Smooth muscle cell (in vitro differentiated cells): ENCODE results near the gene MLIP. TPM values are rescaled to one million over a fixed set of nuclear protein-coding genes. Genes with fewer than 3 reads are reported as not detected.

ENCODE experiments used
- DNase-seq: peaks from one replicate; lab custom pipeline; 2025; ENCODE audit not compliant: unreplicated experiment; lab: John Stamatoyannopoulos, UW
- H2AFZ ChIP-seq: fragments of 200-600 bp; sonication (generic); 2 replicates; pipeline ENCODE4 v1.6.0; 2016; ENCODE audit warnings: antibody characterized with exemption, low read depth, mild to moderate bottlenecking
- H3F3A ChIP-seq: fragments of 200-600 bp; sonication (generic); 2 replicates; pipeline ENCODE4 v1.6.0; 2017; ENCODE audit warnings: antibody characterized with exemption, low read depth
- H3K27ac ChIP-seq: fragments of 200-600 bp; sonication (generic); 2 replicates; pipeline ENCODE4 v1.5.1; 2016; ENCODE audit warnings: low read depth, mild to moderate bottlenecking
- H3K27me3 ChIP-seq: fragments of 200-600 bp; sonication (generic); 2 replicates; pipeline ENCODE4 v1.6.1; 2016; ENCODE audit warnings: low read depth, mild to moderate bottlenecking
- H3K36me3 ChIP-seq: fragments of 200-600 bp; sonication (generic); 2 replicates; pipeline ENCODE4 v1.5.1; 2016; ENCODE audit warnings: low read depth
- H3K4me1 ChIP-seq: fragments of 200-600 bp; sonication (generic); 2 replicates; pipeline ENCODE4 v1.5.1; 2016; ENCODE audit warnings: low read depth
- H3K4me2 ChIP-seq: fragments of 200-600 bp; sonication (generic); 2 replicates; pipeline ENCODE4 v1.6.0; 2016; ENCODE audit warnings: mild to moderate bottlenecking
- H3K4me3 ChIP-seq: fragments of 200-600 bp; sonication (generic); 2 replicates; pipeline ENCODE4 v1.5.1; 2016; ENCODE audit warnings: mild to moderate bottlenecking
- H3K79me2 ChIP-seq: fragments of 200-600 bp; sonication (generic); 2 replicates; pipeline ENCODE4 v1.6.0; 2016; ENCODE audit warnings: low read depth, mild to moderate bottlenecking
- H3K9ac ChIP-seq: fragments of 200-600 bp; sonication (generic); 2 replicates; pipeline ENCODE4 v1.6.0; 2016; ENCODE audit warnings: low read depth
- H3K9me3 ChIP-seq: fragments of 200-600 bp; sonication (generic); replicated peaks from 2 replicates; pipeline ENCODE4 v1.5.1; 2016; ENCODE audit warnings: low read depth
- H4K20me1 ChIP-seq: fragments of 200-600 bp; sonication (generic); 2 replicates; pipeline ENCODE4 v1.6.0; 2016; ENCODE audit warnings: low read depth
- CTCF ChIP-seq: fragments of 200-600 bp; sonication (generic); IDR thresholded peaks from 2 replicates; pipeline ENCODE4 v1.5.1; 2017; ENCODE audit warnings: borderline replicate concordance, mild to moderate bottlenecking, antibody characterized with exemption; ENCODE audit not compliant: insufficient read depth, poor library complexity, severe bottlenecking
- WGBS: methylation state at CpG from one replicate; pipeline ENCODE4 v1.1.7; 2016; ENCODE audit warnings: low lambda C conversion rate; 5-methylcytosine and 5-hydroxymethylcytosine counted together
- polyA plus RNA-seq: library from polyadenylated mRNA; unstranded; fragments of >200 nt; fragmentation: Nextera tagmentation; extraction: Ambion mirVana; gene quantifications from 2 replicates; pipeline ENCODE4 v1.2.1, GENCODE V29; 2016
- total RNA-seq: library from RNA; depleted of rRNA; stranded (reverse); fragments of >200 nt; gene quantifications from 2 replicates; pipeline ENCODE4 v1.2.3, GENCODE V29; 2014

The MLIP gene
- total and polyA plus RNA-seq, 2 experiments from 2014 or later = not detected

- Histone ChIP-seq H4K20me1 (no peaks in the 10 kb centered on the region), H2AFZ (peak overlapping the region; percentile 70), H3K79me2 (no peaks in the 10 kb centered on the region), H3K4me2 (no peak overlapping the region), H3K4me3 (no peak overlapping the region), H3K9me3 (no peaks in the 10 kb centered on the region), H3K27ac (peak overlapping the region; percentile 75), H3K9ac (no peak overlapping the region), H3K4me1 (no peaks in the 10 kb centered on the region), H3K36me3 (no peaks in the 10 kb centered on the region), H3K27me3 (no peaks in the 10 kb centered on the region), H3F3A (peaks cover 11% of the 10 kb centered on the region)
- WGBS = 84% methylated on average over 3 of the region's 3 CpGs
- TF ChIP-seq CTCF = no peak
- DNase-seq = no peak
Observed at GRCh38 chr6:54192993-54193392, 81.8 kb downstream of the MLIP start.

GRCh38 chr6:54193560-54193959 lies 82.3 kb downstream of the MLIP start:
- Histone ChIP-seq H2AFZ (peak overlapping the region; percentile 70), H3K4me1 (no peaks in the 10 kb centered on the region), H3K27ac (peak overlapping the region; percentile 75), H3K9ac (no peak overlapping the region), H3K27me3 (no peaks in the 10 kb centered on the region), H3K4me2 (peak overlapping the region; percentile 65), H3K9me3 (no peaks in the 10 kb centered on the region), H4K20me1 (no peaks in the 10 kb centered on the region), H3K4me3 (no peak overlapping the region), H3F3A (peaks cover 11% of the 10 kb centered on the region), H3K79me2 (no peaks in the 10 kb centered on the region), H3K36me3 (no peaks in the 10 kb centered on the region)
- 7% methylated on average over 3 of the region's 3 CpGs for WGBS
- TF ChIP-seq CTCF = no peak
- DNase-seq = no peak

GRCh38 chr6:54194067-54194466 lies 82.8 kb downstream of the MLIP start:
- DNase-seq = no peak
- Histone ChIP-seq H3K4me1 (no peaks in the 10 kb centered on the region), H3K9ac (no peak overlapping the region), H3K36me3 (no peaks in the 10 kb centered on the region), H3K27ac (peak overlapping the region; percentile 75), H3K4me2 (peak overlapping the region; percentile 65), H3K27me3 (no peaks in the 10 kb centered on the region), H3K9me3 (no peaks in the 10 kb centered on the region), H3K4me3 (no peak overlapping the region), H4K20me1 (no peaks in the 10 kb centered on the region), H3K79me2 (no peaks in the 10 kb centered on the region), H3F3A (peaks cover 11% of the 10 kb centered on the region), H2AFZ (no peak overlapping the region)
- no peak for TF ChIP-seq CTCF
- WGBS = 7% methylated on average over 4 of the region's 4 CpGs

GRCh38 chr6:54195637-54196036 lies 84.4 kb downstream of the MLIP start:
- H3K4me3 ChIP-seq = no peak overlapping the region
- H3K9ac ChIP-seq = no peak overlapping the region
- peaks cover 11% of the 10 kb centered on the region for H3F3A ChIP-seq
- H3K27me3 ChIP-seq = no peaks in the 10 kb centered on the region
- DNase-seq = no peak
- H3K4me1 ChIP-seq = no peaks in the 10 kb centered on the region
- H3K27ac ChIP-seq = no peak overlapping the region
- H4K20me1 ChIP-seq = no peaks in the 10 kb centered on the region
- no peaks in the 10 kb centered on the region for H3K9me3 ChIP-seq
- no peaks in the 10 kb centered on the region for H3K36me3 ChIP-seq
- H3K79me2 ChIP-seq = no peaks in the 10 kb centered on the region
- no peak overlapping the region for H2AFZ ChIP-seq
- no peak for TF ChIP-seq CTCF
- WGBS = 96% methylated on average over 3 of the region's 3 CpGs
- no peak overlapping the region for H3K4me2 ChIP-seq
